B cell (primary cell): ENCODE results near the gene GINS2. TPM values are rescaled to one million over a fixed set of nuclear protein-coding genes. Genes with fewer than 3 reads are reported as not detected.

Experiments used
- ATAC-seq: fragments of 200-7000 bp; cut with Tn5 transposase; one replicate; pipeline ENCODE4 v1.10.0; 2021; ENCODE audit warnings: low read depth, mild to moderate bottlenecking, moderate number of reproducible peaks, moderate library complexity
- CTCF ChIA-PET: fragments of 350-600 bp; sonication (Branson Sonifier 250); formaldehyde crosslinking; loops from one replicate; lab custom pipeline; 2021; ENCODE audit warnings: antibody characterized with exemption, inconsistent platforms; lab: Charles Lee
- POLR2A ChIA-PET: fragments of 350-600 bp; sonication (Branson Sonifier 250); formaldehyde crosslinking; loops from one replicate; lab custom pipeline; 2021; ENCODE audit warnings: antibody characterized with exemption; lab: Charles Lee
- DNase-seq: peaks from one replicate; pipeline ENCODE4 v3.0.0; 2013
- H2AFZ ChIP-seq: 2 replicates; pipeline ENCODE4 v1.6.1; 2012; ENCODE audit warnings: mild to moderate bottlenecking, low read depth, low read length; ENCODE audit not compliant: insufficient read depth, poor library complexity, severe bottlenecking
- H3K27ac ChIP-seq, 2 donors: 1 replicate in 1 of 2; 2 replicates in 1 of 2; pipeline ENCODE4 v1.5.1; 2012 to 2013; ENCODE audit warnings: low read length in 2 of 2, mild to moderate bottlenecking in 2 of 2, moderate library complexity in 1 of 2
- H3K27me3 ChIP-seq, 4 experiments: fragments of 200-600 bp in 1 of 4; sonication (generic) in 1 of 4; replicated peaks in 1 of 4; 1 replicate in 2 of 4; 2 replicates in 2 of 4; pipeline versions ENCODE4 v1.6.1 to v1.7.0; 2013 to 2016; ENCODE audit warnings: low read length in 3 of 4, mild to moderate bottlenecking in 2 of 4, mixed read lengths in 1 of 4, moderate library complexity in 1 of 4; ENCODE audit not compliant: insufficient read depth in 4 of 4, control insufficient read depth in 3 of 4; ENCODE audit errors: control extremely low read depth in 1 of 4
- H3K36me3 ChIP-seq, 2 experiments: replicated peaks in 1 of 2; 1 replicate in 1 of 2; 2 replicates in 1 of 2; pipeline versions ENCODE4 v1.6.1 to v1.7.1; 2013; ENCODE audit warnings: low read length in 1 of 2; ENCODE audit not compliant: insufficient read depth in 2 of 2, control insufficient read depth in 1 of 2; ENCODE audit errors: control extremely low read depth in 1 of 2, extremely low read depth in 1 of 2
- H3K4me1 ChIP-seq, 2 donors: fragments of 200-600 bp in 1 of 2; sonication (generic) in 1 of 2; 1 replicate in 1 of 2; 2 replicates in 1 of 2; pipeline versions ENCODE4 v1.5.1 to v1.6.1; 2013 to 2017; ENCODE audit warnings: low read length in 2 of 2; ENCODE audit not compliant: control insufficient read depth in 2 of 2, insufficient read depth in 2 of 2
- H3K4me2 ChIP-seq: replicated peaks from 2 replicates; pipeline ENCODE3; 2012; ENCODE audit warnings: mild to moderate bottlenecking, low read depth, low read length; ENCODE audit not compliant: poor library complexity, severe bottlenecking
- H3K4me3 ChIP-seq, 5 experiments: fragments of 200-600 bp in 1 of 5; sonication (generic) in 1 of 5; 1 replicate in 3 of 5; 2 replicates in 2 of 5; pipeline versions ENCODE4 v1.5.1 to v1.7.0; 2011 to 2016; ENCODE audit warnings: low read length in 4 of 5, mild to moderate bottlenecking in 4 of 5, low read depth in 2 of 5, control low read depth in 1 of 5, moderate library complexity in 1 of 5; ENCODE audit not compliant: insufficient read depth in 1 of 5; ENCODE audit errors: control extremely low read depth in 1 of 5, extremely low read depth in 1 of 5
- H3K79me2 ChIP-seq: fragments of 200-600 bp; sonication (generic); one replicate; pipeline ENCODE4 v1.6.0; 2016; ENCODE audit warnings: low read length; ENCODE audit not compliant: control insufficient read depth, insufficient read depth
- H3K9ac ChIP-seq: fragments of 200-600 bp; sonication (generic); 2 replicates; pipeline ENCODE4 v1.6.1; 2017; ENCODE audit warnings: mild to moderate bottlenecking, low read length, moderate library complexity
- H3K9me3 ChIP-seq, 3 donors: one replicate each; pipeline versions ENCODE4 v1.6.1 to v1.7.1; 2013; ENCODE audit warnings: low read length in 2 of 3; ENCODE audit not compliant: control insufficient read depth in 2 of 3, insufficient read depth in 1 of 3; ENCODE audit errors: control extremely low read depth in 1 of 3
- H4K20me1 ChIP-seq: 2 replicates; pipeline ENCODE4 v1.6.0; 2012; ENCODE audit warnings: mild to moderate bottlenecking, low read length; ENCODE audit not compliant: insufficient read depth, control insufficient read depth, poor library complexity, severe bottlenecking
- H3K27ac Mint-ChIP-seq: one replicate; pipeline ENCODE4 v1.8.0; 2021; ENCODE audit warnings: mixed read lengths
- H3K27me3 Mint-ChIP-seq: one replicate; pipeline ENCODE4 v1.8.0; 2021; ENCODE audit warnings: mixed read lengths
- H3K4me1 Mint-ChIP-seq: one replicate; pipeline ENCODE4 v1.8.0; 2021; ENCODE audit warnings: mixed read lengths
- H3K4me3 Mint-ChIP-seq: one replicate; pipeline ENCODE4 v1.8.0; 2021; ENCODE audit warnings: mixed read lengths
- H3K9me3 Mint-ChIP-seq: one replicate; pipeline ENCODE4 v1.8.0; 2022; ENCODE audit warnings: mixed read lengths; ENCODE audit not compliant: insufficient read depth
- CTCF ChIP-seq: fragments of 200-600 bp; IDR thresholded peaks from one replicate; pipeline ENCODE4 v1.8.0; 2022; ENCODE audit warnings: antibody characterized with exemption, mild to moderate bottlenecking
- EZH2 ChIP-seq: IDR thresholded peaks from 2 replicates; pipeline ENCODE4 v1.6.1; 2012; ENCODE audit warnings: borderline replicate concordance, low read depth, mild to moderate bottlenecking, moderate library complexity, low read length; ENCODE audit not compliant: insufficient read depth, poor library complexity, severe bottlenecking
- WGBS: methylation state at CpG from one replicate; pipeline ENCODE4 v1.1.5; 2013; ENCODE audit warnings: missing lambda C conversion rate; ENCODE audit not compliant: insufficient coverage; 5-methylcytosine and 5-hydroxymethylcytosine counted together
- intact Hi-C: fragments of 100-400 bp; cut with micrococcal nuclease; formaldehyde crosslinking; loops from one replicate; pipeline ENCODE4 v1.10.0; 2022
- polyA plus RNA-seq: library from polyadenylated mRNA; depleted of rRNA; stranded (reverse); fragments of >200 nt; gene quantifications from 2 replicates; pipeline ENCODE4 v1.2.3, GENCODE V29; 2012
- total RNA-seq, 2 donors: library from RNA; stranded (reverse); fragments of 120-200 nt in 1 of 2; gene quantifications; 1 replicate in 1 of 2; 2 replicates in 1 of 2; pipeline versions ENCODE4 v1.2.3 to v1.2.4, GENCODE V29; 2013 to 2022

GINS2 gene
- total and polyA plus RNA-seq, 2 donors (not counting 1 experiment from before 2014, with no cell fraction given) = 0.52 to 4.2 TPM

GRCh38 chr16:85707528-85708095 lies 18.9 kb upstream of the GINS2 start:
- intact Hi-C loops = no loop called here
- POLR2A ChIA-PET = no interaction called here
- no peak overlapping the region for H3K27ac Mint-ChIP-seq
- Histone ChIP-seq H3K27me3 (no peaks in the 10 kb centered on the region), H2AFZ (no peak overlapping the region), H3K27ac (no peak overlapping the region), H3K9me3 (peaks cover 0 to 11% (median 6%) of the 10 kb centered on the region in 3 donors), H3K4me2 (no peak overlapping the region), H3K36me3 (peaks cover 0 to 44% of the 10 kb centered on the region in 2 experiments), H3K9ac (no peak overlapping the region), H3K79me2 (peaks cover 3% of the 10 kb centered on the region), H3K4me1 (no peaks in the 10 kb centered on the region), H3K4me3 (no peak overlapping the region), H4K20me1 (peaks cover 30% of the 10 kb centered on the region)
- no peaks in the 10 kb centered on the region for H3K4me1 Mint-ChIP-seq
- no peak for DNase-seq
- CTCF ChIA-PET = no interaction called here
- no peak for TF ChIP-seq CTCF
- TF ChIP-seq EZH2 = no peak
- WGBS = 92% methylated on average over 15 of the region's 16 CpGs
- no peaks in the 10 kb centered on the region for H3K27me3 Mint-ChIP-seq
- peaks cover 3% of the 10 kb centered on the region for H3K9me3 Mint-ChIP-seq
- H3K4me3 Mint-ChIP-seq = no peak overlapping the region
- no peak for ATAC-seq

DNA sequence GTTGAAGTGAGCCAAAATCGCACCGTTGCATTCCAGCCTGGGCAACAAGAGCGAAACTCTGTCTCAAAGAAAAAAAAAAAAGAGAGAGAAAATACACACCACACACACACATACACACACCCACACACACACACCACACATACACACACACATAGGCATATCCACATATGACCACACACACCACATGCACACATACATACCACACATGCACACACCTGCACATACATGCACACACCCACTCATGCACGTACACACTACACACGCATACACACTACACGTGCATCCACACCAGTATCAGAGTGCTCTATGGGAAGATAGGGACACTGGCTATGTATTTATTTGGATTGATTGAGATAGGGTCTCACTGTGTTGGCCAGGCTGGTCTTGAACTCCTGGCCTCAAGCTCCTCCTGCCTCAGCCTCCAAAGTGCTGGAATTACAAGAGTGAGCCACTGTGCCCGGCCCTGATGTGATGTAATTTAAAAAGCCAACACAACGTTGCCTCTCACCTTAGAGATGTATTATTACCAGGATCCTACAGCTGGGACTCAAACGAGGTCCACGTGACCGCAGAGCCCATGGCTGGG lies 17.8 kb upstream of the GINS2 start:
- Histone ChIP-seq H2AFZ (no peak overlapping the region), H4K20me1 (peaks cover 20% of the 10 kb centered on the region), H3K9ac (no peak overlapping the region), H3K4me3 (no peak overlapping the region), H3K36me3 (peaks cover 0 to 33% of the 10 kb centered on the region in 2 experiments), H3K27ac (no peak overlapping the region), H3K4me2 (no peak overlapping the region), H3K79me2 (peaks cover 3% of the 10 kb centered on the region), H3K9me3 (peaks cover 0 to 3% (median 0%) of the 10 kb centered on the region in 3 donors), H3K4me1 (no peaks in the 10 kb centered on the region), H3K27me3 (no peaks in the 10 kb centered on the region)
- Mint-ChIP-seq H3K27me3 (no peaks in the 10 kb centered on the region), H3K4me1 (no peaks in the 10 kb centered on the region), H3K4me3 (no peak overlapping the region), H3K9me3 (no peaks in the 10 kb centered on the region), H3K27ac (no peak overlapping the region)
- intact Hi-C loops = no loop called here
- 86% methylated on average over 4 of the region's 11 CpGs for WGBS
- TF ChIP-seq EZH2 = no peak
- no peak for TF ChIP-seq CTCF
- ChIA-PET CTCF (interaction anchor here (1.1 kb wide), 1 partner anchor 308 kb away, joined by 3 read pairs; no protein-coding TSS in a partner anchor), POLR2A (interaction anchor here (0.7 kb wide), 2 partner anchors 14 to 46 kb away, joined by 8 to 11 read pairs; no protein-coding TSS in a partner anchor)
- no peak for DNase-seq
- ATAC-seq = no peak
